ENCODE results near the gene ANKRD11.
"Not testable (repeated sequence)": the region's sequence is repeated elsewhere in the genome, so short reads cannot be mapped to it uniquely, and the experiment has no call there.

ANKRD11 gene

DNA sequence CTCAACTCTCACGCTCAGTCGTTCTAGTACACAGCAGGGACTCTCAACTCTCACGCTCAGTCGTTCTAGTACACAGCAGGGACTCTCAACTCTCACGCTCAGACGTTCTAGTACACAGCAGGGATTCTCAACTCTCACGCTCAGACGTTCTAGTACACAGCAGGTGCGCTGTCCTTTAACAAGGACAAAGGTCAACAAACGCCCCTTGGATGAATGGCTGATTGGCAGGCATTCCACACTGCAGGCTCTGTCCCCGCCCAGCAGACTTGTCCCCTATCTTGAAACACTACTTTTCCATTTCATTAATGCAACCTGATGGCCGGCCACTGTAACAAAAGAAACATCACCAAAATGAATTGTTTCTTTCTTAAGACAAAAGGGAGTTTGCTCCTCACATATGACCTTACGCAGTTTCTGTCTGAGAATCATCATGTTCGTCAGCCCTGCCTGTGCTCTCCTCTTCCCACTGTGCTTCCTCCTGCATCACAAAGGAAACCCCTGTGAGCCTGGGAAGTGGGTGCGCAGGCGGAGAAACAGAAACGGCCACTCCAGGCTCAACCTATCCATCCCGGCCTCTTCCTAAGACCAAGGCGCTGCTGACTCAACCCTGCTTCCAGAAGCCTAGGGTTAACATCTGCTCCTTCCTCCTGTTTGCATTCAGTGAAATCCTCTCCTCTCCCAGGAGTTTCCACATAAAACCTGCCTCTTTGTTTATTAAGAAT is 59.8 kb downstream of the ANKRD11 start:
- Histone ChIP-seq H3K27ac (ENCODE audit: low read depth, low read length) (no peak overlapping the region), H3K4me2 (ENCODE audit: low read length) (no peak overlapping the region)

GRCh38 chr16:89428605-89429004 is 61.8 kb downstream of the ANKRD11 start:
- H2BK120ac ChIP-seq (ENCODE audit: insufficient read depth, low read length, poor library complexity); H3K18ac ChIP-seq (ENCODE audit: low read length); H3K4me2 ChIP-seq (ENCODE audit: low read length); H3K14ac ChIP-seq (ENCODE audit: low read length); H4K12ac ChIP-seq (ENCODE audit: low read depth, low read length); H2AK5ac ChIP-seq (ENCODE audit: low read length); H4K8ac ChIP-seq (ENCODE audit: low read depth, low read length); H3K23ac ChIP-seq (ENCODE audit: low read length); H3K9ac ChIP-seq (ENCODE audit: low read length); H3K4me1 ChIP-seq (ENCODE audit: control insufficient read depth in 1 of 2, insufficient read depth in 2 of 2, low read length in 2 of 2); H2BK5ac ChIP-seq (ENCODE audit: low read depth, low read length, poor library complexity); H3K27ac ChIP-seq (ENCODE audit: low read depth, low read length); H4K91ac ChIP-seq (ENCODE audit: low read depth, low read length); H3K4me3 ChIP-seq (ENCODE audit: low read depth, low read length); H3K27me3 ChIP-seq (ENCODE audit: insufficient read depth, low read length); H3K36me3 ChIP-seq (ENCODE audit: control insufficient read depth in 1 of 2, insufficient read depth in 2 of 2, low read length in 2 of 2); H3K79me1 ChIP-seq (ENCODE audit: low read length); H2AFZ ChIP-seq (ENCODE audit: insufficient read depth, low read length, poor library complexity); H2BK12ac ChIP-seq (ENCODE audit: low read length); DNase-seq; H3K9me3 ChIP-seq (ENCODE audit: insufficient read depth, low read depth, low read length): not testable (repeated sequence)
- H3K4ac ChIP-seq (ENCODE audit: low read depth, low read length): peak overlapping the region; percentile 12
- WGBS (ENCODE audit: extremely low coverage, insufficient coverage, insufficient read length): no CpG with 5 or more reads among the region's 7 CpGs
- peaks cover 18% of the 10 kb centered on the region for H3K79me2 ChIP-seq (ENCODE audit: control insufficient read depth, insufficient read depth, low read length, poor library complexity)

More for the DNA sequence above, 59.8 kb downstream of the ANKRD11 start:
- Histone ChIP-seq H3K23ac (ENCODE audit: low read length) (no peak overlapping the region), H3K4me3 (ENCODE audit: low read depth, low read length) (no peak overlapping the region), H3K36me3 (ENCODE audit: control insufficient read depth in 1 of 2, insufficient read depth in 2 of 2, low read length in 2 of 2) (peaks cover under 1 to 3% of the 10 kb centered on the region in 2 experiments), H2AFZ (ENCODE audit: insufficient read depth, low read length, poor library complexity) (no peak overlapping the region), H2BK12ac (ENCODE audit: low read length) (no peak overlapping the region), H3K18ac (ENCODE audit: low read length) (no peak overlapping the region), H4K8ac (ENCODE audit: low read depth, low read length) (no peak overlapping the region), H3K27me3 (ENCODE audit: insufficient read depth, low read length) (no peaks in the 10 kb centered on the region), H3K4ac (ENCODE audit: low read depth, low read length) (peak overlapping the region; percentile 60), H3K14ac (ENCODE audit: low read length) (no peak overlapping the region), H4K12ac (ENCODE audit: low read depth, low read length) (no peak overlapping the region), H3K79me1 (ENCODE audit: low read length) (no peaks in the 10 kb centered on the region), H4K91ac (ENCODE audit: low read depth, low read length) (no peak overlapping the region), H2BK5ac (ENCODE audit: low read depth, low read length, poor library complexity) (no peak overlapping the region), H3K79me2 (ENCODE audit: control insufficient read depth, insufficient read depth, low read length, poor library complexity) (peaks cover 27% of the 10 kb centered on the region), H3K9me3 (ENCODE audit: insufficient read depth, low read depth, low read length) (no peaks in the 10 kb centered on the region), H2BK120ac (ENCODE audit: insufficient read depth, low read length, poor library complexity) (no peak overlapping the region), H3K9ac (ENCODE audit: low read length) (no peak overlapping the region), H2AK5ac (ENCODE audit: low read length) (no peak overlapping the region), H3K4me1 (ENCODE audit: control insufficient read depth in 1 of 2, insufficient read depth in 2 of 2, low read length in 2 of 2) (peaks cover 3 to 6% of the 10 kb centered on the region in 2 experiments)
- DNase-seq: no peak
- WGBS (ENCODE audit: extremely low coverage, insufficient coverage, insufficient read length): no CpG with 5 or more reads among the region's 19 CpGs

- Histone ChIP-seq H4K8ac (ENCODE audit: low read depth, low read length) (no peak overlapping the region), H3K18ac (ENCODE audit: low read length) (no peak overlapping the region), H2BK5ac (ENCODE audit: low read depth, low read length, poor library complexity) (no peak overlapping the region), H3K9me3 (ENCODE audit: insufficient read depth, low read depth, low read length) (no peaks in the 10 kb centered on the region), H3K9ac (ENCODE audit: low read length) (no peak overlapping the region), H3K27me3 (ENCODE audit: insufficient read depth, low read length) (no peaks in the 10 kb centered on the region), H2AFZ (ENCODE audit: insufficient read depth, low read length, poor library complexity) (no peak overlapping the region), H3K36me3 (ENCODE audit: control insufficient read depth in 1 of 2, insufficient read depth in 2 of 2, low read length in 2 of 2) (peaks cover 0 to 3% of the 10 kb centered on the region in 2 experiments), H2BK120ac (ENCODE audit: insufficient read depth, low read length, poor library complexity) (no peak overlapping the region), H3K27ac (ENCODE audit: low read depth, low read length) (no peak overlapping the region), H3K4me3 (ENCODE audit: low read depth, low read length) (no peak overlapping the region), H4K91ac (ENCODE audit: low read depth, low read length) (no peak overlapping the region), H3K14ac (ENCODE audit: low read length) (no peak overlapping the region), H3K79me1 (ENCODE audit: low read length) (no peaks in the 10 kb centered on the region), H3K79me2 (ENCODE audit: control insufficient read depth, insufficient read depth, low read length, poor library complexity) (peaks cover 15% of the 10 kb centered on the region), H3K4me1 (ENCODE audit: control insufficient read depth in 1 of 2, insufficient read depth in 2 of 2, low read length in 2 of 2) (peaks cover 12 to 15% of the 10 kb centered on the region in 2 experiments), H2BK12ac (ENCODE audit: low read length) (no peak overlapping the region), H3K4ac (ENCODE audit: low read depth, low read length) (peak overlapping the region; percentile 17), H2AK5ac (ENCODE audit: low read length) (no peak overlapping the region), H3K4me2 (ENCODE audit: low read length) (no peak overlapping the region), H3K23ac (ENCODE audit: low read length) (peak overlapping the region; percentile 23), H4K12ac (ENCODE audit: low read depth, low read length) (no peak overlapping the region)
- no peak for DNase-seq
- no CpG with 5 or more reads among the region's 10 CpGs for WGBS (ENCODE audit: extremely low coverage, insufficient coverage, insufficient read length)
Measured at GRCh38 chr16:89426736-89427530, 63.4 kb downstream of the ANKRD11 start.

GRCh38 chr16:89425523-89425922 is 64.8 kb downstream of the ANKRD11 start:
- Histone ChIP-seq H4K91ac (ENCODE audit: low read depth, low read length) (no peak overlapping the region), H3K4me3 (ENCODE audit: low read depth, low read length) (no peak overlapping the region), H3K9me3 (ENCODE audit: insufficient read depth, low read depth, low read length) (no peaks in the 10 kb centered on the region), H2BK12ac (ENCODE audit: low read length) (no peak overlapping the region), H3K14ac (ENCODE audit: low read length) (no peak overlapping the region), H3K79me2 (ENCODE audit: control insufficient read depth, insufficient read depth, low read length, poor library complexity) (peaks cover 11% of the 10 kb centered on the region), H2BK5ac (ENCODE audit: low read depth, low read length, poor library complexity) (no peak overlapping the region), H4K8ac (ENCODE audit: low read depth, low read length) (no peak overlapping the region), H3K4me2 (ENCODE audit: low read length) (no peak overlapping the region), H3K27me3 (ENCODE audit: insufficient read depth, low read length) (no peaks in the 10 kb centered on the region), H3K27ac (ENCODE audit: low read depth, low read length) (no peak overlapping the region), H3K9ac (ENCODE audit: low read length) (no peak overlapping the region), H3K18ac (ENCODE audit: low read length) (no peak overlapping the region), H3K4me1 (ENCODE audit: control insufficient read depth in 1 of 2, insufficient read depth in 2 of 2, low read length in 2 of 2) (peaks cover 9 to 12% of the 10 kb centered on the region in 2 experiments), H3K36me3 (ENCODE audit: control insufficient read depth in 1 of 2, insufficient read depth in 2 of 2, low read length in 2 of 2) (peaks cover 0 to 3% of the 10 kb centered on the region in 2 experiments), H4K12ac (ENCODE audit: low read depth, low read length) (no peak overlapping the region), H2AK5ac (ENCODE audit: low read length) (no peak overlapping the region), H3K4ac (ENCODE audit: low read depth, low read length) (peak overlapping the region; percentile 3), H3K23ac (ENCODE audit: low read length) (no peak overlapping the region), H2AFZ (ENCODE audit: insufficient read depth, low read length, poor library complexity) (no peak overlapping the region), H3K79me1 (ENCODE audit: low read length) (no peaks in the 10 kb centered on the region), H2BK120ac (ENCODE audit: insufficient read depth, low read length, poor library complexity) (no peak overlapping the region)
- DNase-seq: no peak
- no CpG with 5 or more reads among the region's 10 CpGs for WGBS (ENCODE audit: extremely low coverage, insufficient coverage, insufficient read length)

Measured in trophoblast cell (in vitro differentiated cells and primary cell).